C1 segment of cervical spinal cord (tissue), 14 donors: ENCODE data around the gene C6orf62.
"Not testable (repeated sequence)": the region's sequence is repeated elsewhere in the genome, so short reads cannot be mapped to it uniquely, and the experiment has no call there.

ENCODE experiments used
- DNase-seq, 14 donors: peaks; one replicate each; lab custom pipeline; 2025; lab: John Stamatoyannopoulos, UW

Gene C6orf62

DNA sequence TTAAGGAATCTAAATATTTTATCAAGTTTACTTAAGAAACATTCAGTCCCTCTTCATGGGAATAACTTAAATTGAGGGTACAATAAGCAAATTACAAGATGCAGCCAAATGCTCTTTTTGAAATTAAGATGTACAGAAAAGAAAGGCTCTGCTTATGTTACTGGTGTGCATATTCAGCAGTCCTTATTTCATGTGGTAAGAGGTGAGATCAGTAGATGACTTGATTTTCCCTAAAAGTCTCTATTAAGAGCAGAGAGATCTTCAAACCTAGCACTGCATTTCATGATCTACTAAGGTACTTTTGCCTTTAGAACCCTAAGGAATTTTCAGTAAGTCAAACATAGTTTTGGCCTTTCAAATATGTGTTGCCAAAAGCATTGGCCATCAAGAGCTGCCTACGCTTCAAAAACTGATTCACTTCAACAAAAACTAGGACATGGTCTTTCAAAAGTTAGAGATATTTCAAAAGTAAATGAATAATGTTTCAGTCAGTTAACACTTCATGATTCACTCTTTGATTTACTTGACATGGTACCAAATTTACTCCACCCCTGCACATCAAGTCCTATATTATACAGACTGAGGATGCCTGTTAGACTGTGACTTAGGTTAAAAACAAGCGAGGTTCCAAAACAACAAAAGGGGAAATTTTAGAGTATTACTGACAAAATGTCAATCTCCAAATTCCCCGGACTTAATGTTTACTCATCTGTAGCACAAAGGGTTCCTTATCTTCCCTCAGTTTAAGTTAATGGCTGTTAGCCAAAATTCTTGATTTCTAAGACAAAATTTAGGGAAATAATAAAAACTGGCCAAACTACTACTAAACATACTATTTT is 19.2 kb downstream of the C6orf62 start:
- no peak for DNase-seq

DNA sequence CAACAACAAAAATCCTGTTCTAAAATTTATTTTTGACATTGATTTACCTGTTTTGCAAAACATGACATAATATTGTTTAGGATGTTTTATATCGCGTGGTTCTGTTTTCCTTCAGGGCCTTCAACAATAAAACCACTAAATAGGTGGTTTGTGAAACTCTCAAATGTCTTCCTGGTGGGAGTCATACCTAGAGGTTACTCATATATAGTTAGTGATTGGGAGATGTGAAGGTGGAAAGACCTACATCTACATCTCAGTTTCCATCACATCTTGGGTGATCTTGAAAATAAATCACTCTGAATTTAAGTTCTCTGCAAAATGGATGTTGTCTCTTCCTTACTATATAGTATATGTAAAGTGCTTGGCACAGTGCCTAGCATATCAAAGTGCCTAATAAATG is 22.9 kb downstream of the C6orf62 start:
- DNase-seq = no peak

DNA sequence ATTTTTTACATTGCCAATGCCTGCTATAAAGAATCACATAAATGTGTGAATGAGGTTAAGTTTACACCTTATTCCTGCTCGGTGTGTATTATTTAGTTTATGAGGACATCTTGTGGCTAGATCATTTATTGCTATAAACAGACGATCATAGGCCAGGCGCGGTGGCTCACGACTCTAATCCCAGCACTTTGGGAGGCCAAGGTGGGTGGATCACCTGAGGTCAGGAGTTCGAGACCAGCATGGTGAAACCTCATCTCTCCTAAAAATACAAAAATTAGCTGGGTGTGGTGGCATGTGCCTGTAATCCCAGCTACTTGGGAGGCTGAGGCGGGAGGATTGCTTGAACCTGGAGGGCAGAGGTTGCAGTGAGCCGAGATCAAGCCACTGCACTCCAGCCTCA is 23.3 kb downstream of the C6orf62 start:
- peak in 2 of 14 donors; percentile 2 to 46 for DNase-seq

DNA sequence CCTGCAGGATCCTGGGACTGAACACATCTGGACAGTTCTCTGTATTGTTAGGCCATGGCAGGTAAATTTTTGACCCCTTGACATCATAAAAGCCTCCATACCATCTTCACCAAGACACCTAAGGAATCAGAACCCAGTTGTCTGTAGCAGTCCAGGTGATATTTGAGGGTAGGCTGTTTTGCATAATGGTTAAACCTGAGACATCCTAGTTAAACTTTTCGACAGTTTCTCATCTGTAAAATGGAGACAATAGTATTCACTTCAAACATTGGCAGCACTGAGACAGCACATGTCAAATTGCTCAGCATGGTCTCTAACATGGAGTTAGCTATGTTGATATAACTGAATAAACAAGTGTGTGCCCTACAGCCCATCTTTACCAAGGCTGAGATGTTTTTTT is 24.8 kb downstream of the C6orf62 start:
- DNase-seq = no peak

DNA sequence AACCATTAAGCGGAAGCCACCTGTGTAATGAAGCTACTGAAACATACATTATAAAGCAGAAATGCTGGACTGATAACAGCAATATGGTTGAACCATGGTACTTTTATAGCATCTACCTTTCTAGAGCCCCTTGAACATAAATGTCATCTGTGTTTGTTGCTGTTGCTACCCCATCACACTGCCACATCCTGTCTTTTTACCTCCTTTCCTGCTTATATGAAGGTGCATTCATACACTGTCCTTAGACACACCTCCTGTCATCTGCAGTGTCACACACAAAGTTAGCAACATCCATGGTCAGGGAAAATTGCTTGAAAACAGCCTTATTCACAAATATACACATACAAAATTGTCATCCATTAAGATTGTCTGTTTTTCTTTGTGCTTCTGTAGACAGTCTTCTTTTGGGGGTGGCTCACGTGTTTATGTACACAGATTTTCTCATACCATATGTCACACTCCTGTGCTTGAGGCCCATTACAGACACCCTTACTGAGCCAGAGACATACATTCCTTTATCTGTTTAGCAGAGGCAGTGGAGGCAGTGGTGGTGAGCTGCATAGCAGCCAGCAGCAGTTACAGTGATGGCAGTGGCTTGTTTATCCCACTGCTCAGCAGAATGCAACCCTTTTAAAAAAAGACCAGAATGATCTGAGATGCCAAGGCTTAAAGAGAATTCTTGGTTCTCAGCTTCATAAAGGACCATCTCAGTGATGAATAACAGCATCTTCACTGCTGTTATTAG is 25.9 kb downstream of the C6orf62 start:
- DNase-seq = no peak

DNA sequence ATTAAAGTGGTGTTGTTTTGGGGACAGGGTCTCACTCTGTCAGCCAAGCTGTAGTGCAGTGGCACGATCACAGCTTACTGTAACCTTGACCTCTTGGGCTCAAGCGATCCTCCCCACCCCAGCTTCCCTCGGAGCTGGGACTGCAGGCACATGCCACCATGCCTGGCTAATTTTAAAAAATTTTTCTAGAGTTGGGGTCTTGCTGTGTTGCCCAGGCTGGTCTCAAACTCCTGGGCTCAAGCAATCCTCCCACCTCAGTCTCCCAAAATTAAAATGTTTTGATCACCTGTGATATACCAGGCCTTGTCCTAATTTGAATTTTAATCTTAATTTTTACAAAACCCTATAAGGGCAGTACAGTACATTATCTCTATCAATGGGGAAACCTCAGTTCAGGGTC is 26.5 kb downstream of the C6orf62 start:
- DNase-seq = no peak

DNA sequence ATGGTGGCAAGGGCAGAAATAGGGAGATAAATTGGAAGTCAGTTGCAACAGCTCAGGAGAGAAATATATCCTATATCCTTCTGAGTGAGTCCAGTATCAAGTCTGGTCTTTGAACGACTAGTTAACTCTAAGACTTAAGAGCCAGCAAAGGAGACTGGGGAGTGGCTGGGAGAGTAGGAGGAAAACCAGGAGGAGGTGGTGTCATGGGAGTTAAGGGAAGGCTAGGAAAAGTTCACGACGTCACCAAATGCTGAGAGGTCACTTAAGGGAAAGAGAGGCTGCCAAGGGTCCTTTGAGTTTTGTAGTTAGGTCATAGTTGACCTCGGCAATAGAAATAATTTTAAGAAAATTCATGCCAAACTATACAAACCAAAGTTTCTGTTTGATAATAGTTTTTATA is 27.0 kb downstream of the C6orf62 start:
- DNase-seq = no peak

DNA sequence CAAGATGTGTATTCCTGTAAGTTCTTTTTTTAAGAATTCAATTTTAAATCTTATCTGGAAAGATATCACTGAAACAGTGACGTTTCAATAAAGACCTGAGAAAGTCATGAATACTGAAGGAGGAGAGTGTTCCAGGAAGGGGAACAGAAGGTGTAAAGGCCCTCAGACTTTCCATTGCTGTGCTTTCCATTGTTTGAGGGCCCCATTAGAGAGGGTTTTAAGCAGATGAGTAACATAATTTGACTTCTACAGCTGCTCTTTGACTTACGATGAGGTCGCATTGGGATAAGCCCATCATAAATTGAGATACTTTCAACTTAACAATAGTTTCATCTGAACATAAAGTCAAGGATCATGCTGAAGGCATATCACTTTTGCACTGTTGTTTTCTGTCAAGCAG is 27.4 kb downstream of the C6orf62 start:
- DNase-seq = no peak

DNA sequence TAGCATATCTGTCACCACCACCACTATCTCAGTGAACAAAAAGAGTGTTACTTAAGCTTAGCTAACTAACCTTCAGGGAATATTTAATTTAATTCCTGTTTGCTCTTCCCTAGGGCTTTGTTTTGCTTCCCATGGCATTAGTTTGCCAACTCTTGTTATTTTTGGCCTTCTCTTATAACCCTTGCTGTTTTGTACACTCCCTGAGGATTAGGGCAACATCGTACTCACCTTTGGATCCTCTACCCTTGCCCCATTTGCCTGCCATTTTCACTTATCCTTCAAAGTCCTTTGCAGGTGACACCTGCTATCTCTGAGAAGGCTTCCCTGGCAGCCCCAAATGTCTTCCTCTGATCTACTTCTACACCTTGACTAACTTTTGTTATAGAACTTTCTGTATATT is 28.4 kb downstream of the C6orf62 start:
- DNase-seq = no peak

DNA sequence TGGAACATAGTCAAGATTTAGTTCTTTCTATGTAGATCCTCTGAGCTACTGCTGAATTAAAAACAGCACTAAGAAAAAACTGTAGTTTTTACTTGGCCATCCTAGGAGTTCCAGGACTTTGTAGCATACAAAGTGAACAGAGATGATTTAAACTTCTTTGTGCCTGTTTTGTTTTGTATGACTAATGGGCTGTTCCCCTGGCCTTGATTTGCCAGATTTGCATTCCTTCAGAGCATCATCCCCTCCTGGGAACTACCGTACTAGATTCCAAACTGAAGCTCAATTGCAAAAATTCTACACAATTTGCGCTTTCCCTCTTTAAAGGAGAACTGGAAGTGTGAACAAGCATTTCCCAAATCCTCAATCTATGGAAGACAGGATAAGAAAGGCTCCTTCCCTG is 29.0 kb downstream of the C6orf62 start:
- no peak for DNase-seq

DNA sequence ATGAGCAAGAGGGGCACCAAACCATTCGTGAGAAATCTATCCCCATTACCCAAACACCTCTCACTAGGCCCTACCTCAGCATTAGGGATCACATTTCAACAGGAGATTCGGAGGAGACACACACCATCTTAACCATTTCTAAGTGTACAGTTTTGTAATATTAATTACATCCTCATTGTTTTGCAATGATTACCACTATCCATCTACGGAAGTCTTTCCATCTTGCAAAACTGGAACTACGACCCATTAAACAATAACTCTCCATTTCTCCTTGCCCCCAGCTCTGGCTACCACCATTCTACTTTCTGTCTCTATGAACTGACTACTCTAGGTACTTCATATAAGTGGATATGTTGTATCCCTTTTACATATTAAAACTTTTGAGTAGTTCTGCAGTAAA is 32.0 kb downstream of the C6orf62 start:
- DNase-seq = no peak

DNA sequence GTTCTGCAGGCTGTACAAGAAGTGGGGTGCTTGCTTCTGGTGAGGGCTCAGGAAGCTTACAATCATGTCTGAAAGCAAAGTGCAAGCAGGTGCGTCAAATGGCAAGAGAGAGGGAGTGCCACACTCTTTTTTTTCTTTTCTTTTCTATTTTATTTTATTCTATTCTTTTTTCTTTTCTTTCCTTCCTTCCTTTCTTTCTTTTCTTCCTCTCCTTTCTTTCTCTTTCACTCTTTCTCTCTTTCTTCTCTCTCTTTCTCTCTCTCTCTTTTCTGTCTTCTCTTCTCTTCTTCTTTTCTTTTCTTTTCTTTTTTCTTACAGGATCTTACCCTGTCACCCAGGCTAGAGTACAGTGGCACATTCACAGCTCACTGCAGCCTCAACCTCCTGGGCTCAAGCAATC is 32.5 kb downstream of the C6orf62 start:
- no peak for DNase-seq

DNA sequence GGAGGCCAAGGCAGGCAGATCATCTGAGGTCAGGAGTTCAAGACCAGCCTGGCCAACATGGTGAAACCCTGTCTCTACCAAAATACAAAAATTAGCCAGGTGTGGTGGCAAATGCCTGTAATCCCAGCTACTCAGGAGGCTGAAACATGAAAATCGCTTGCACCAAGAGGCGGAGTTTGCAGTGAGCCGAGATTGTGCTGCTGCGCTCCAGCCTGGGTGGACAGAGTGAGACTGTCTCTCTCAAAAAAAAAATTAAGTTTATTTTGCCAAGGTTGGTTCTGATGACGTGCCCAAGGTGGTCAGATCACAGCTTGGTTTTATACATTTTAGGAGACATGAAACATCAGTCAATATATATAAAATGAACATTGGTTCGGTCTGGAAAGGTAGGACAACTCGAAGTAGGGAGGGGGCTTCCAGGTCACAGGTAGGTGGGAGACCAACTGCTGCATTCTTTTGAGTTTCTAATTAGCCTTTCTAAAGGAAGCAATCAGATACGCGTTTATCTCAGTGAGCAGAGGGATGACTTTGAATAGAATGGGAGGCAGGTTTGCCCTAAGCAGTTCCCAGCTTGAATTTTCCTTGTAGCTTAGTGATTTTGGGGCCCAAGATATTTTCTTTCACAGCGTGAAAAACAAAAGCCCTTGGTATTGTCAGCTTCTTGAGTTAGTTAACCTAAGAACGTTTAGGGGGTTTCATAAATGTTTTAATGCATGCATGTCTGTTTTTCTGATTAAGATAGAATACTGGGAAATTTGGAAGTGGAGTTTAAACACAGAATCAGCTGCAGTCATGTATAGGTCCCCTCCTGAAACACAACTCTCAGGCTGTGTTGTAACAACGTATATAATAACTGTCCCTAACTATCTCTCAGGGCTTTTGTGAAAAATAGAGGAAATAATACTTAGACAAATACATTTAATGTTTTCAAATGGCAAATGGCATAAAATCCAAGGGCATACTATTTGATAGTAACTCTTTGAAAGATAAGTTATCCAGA is 35.4 kb downstream of the C6orf62 start:
- DNase-seq = no peak

DNA sequence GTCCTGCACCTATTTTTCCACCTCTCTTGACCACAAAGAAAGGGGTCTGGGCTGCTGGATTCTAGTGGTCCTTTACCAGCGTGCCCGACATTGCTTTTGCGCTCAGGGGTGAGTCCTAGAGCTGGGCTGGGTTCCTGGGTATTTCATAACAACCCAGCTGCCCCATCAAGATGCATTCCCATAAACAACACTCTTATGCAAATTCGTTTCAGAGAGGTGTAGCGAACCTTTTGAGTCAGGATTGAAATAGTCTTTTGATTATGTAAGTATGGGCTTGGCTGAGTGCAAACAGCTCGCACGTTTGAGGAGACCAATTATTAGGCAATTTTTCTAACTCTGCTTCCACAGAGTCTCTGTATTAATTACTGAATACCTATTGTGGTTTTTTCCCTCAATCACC is 38.4 kb downstream of the C6orf62 start:
- DNase-seq = no peak

DNA sequence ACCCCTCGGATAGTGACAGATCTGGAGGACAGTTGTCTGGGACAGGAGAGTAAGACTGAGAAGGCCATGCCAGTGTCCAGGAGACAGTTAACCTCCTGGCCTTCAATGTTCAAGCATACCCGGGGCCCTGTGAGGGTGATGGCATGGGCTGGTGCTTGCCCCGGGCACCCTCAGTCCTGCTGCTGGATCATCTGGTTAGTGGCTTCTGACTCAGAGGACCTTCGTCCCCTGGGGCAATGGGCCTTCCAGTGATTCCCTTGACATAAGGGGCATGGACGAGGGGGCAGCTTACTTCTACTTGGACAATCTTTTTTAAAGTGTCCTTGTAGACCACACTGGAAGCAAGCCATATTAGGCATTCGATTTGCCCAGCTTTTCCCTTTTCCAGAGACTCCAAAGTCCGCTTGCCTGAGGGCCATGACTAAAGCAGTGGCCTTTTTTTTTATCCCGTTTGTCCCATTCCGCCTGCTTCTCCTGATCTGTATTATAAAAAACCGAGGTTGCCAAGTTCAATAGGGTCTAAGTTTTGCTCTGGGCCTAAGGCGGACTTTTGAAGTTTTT is 40.1 kb downstream of the C6orf62 start:
- DNase-seq = not testable (repeated sequence)

DNA sequence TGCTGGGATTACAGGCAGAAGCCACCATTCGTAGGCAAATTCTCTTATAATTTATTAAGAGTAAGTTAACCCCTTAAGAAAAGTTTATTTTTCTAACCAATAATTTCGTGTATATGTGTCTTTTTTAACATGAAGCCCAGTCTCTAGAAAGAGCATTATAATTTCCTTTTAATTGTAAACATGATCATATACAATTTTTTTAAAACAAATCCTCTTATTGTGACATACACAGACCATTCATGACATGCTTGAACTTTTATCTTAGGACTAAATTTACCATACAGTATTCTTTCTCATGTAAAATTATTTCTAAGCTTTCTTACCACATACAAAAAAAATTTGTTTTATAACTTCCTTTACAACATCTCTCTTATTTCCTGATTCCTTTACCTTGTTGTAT is 45.3 kb downstream of the C6orf62 start:
- no peak for DNase-seq

DNA sequence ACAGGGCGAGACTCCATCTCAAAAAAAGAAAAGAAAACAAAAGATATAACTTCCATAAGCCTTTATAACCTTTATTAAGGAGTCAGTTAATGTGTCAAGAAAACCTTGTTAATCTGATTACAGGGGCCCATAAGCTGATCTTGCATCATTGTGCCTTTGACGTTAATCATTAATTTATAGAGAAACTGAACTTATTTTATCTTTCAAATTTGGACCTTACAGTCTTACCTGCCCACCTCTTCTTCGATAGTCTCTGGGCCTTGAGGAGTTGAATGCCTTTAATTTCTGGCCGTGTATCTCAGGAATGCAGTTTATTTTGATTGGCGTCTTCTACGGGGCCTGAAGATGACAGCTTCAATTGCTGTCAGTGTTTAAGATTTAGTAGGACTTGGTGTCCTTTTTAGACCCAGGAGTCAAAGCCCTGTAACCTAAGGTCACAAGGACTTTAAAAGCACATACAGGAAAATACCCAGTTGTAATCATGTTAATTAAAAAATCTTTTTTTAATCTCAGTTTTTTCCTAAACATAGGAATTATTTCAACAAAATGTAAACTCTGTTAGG is 46.3 kb downstream of the C6orf62 start:
- no peak for DNase-seq

DNA sequence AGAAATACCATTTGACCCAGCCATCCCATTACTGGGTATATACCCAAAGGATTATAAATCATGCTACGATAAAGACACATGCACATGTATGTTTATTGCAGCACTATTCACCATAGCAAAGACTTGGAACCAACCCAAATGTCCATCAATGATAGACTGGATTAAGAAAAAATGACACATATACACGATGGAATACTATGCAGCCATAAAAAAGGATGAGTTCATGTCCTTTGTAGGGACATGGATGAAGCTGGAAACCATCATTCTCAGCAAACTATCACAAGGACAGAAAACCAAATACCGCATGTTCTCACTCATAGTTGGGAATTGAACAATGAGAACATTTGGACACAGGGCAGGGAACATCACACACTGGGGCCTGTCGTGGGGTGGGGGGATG is 47.9 kb downstream of the C6orf62 start:
- DNase-seq = not testable (repeated sequence)

DNA sequence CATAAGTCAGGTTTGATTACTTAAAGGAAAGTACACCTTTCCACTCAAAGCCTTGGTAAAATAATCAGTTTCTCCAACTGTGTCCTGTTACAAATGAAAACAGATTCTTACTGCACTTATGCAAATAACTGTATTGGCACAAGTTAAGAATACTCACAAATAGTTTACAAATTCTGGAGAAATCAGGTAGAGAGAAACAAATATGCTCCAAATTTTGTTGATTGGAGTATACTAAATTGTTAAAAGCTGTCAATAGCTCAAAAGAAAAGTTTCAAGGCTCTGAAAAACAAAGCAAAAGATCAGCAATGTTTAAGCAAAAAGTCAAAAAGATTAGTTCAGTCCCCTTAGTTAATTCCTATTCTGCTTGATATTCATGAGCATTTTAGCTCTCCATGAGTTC is 48.5 kb downstream of the C6orf62 start:
- DNase-seq = not testable (repeated sequence)

DNA sequence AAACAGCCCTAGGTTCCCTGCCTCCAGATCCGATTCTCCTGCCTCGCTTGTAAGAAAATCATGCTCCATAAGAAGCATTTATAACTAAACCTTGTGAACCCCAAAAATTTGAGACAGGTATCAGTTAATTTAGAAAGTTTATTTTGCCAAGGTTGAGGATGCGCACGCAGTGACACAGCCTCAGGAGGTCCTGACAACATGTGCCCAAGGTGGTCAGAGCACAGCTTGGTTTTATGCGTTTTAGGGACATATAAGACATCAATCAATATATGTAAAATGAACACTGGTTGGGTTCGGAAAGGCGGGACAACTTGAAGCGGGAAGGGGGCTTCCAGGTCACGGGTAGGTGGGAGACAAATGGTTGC is 50.0 kb downstream of the C6orf62 start:
- no peak for DNase-seq
